Right renal cortex interstitium (tissue), 3 donors: ENCODE results near the gene ASCC3. TPM values are rescaled to one million over a fixed set of nuclear protein-coding genes. Genes with fewer than 3 reads are reported as not detected.
"Not testable (repeated sequence)": the region's sequence is repeated elsewhere in the genome, so short reads cannot be mapped to it uniquely, and the experiment has no call there.

Source experiments
- DNase-seq, 3 donors: peaks; one replicate each; pipeline ENCODE4 v3.0.0-alpha.2; 2013; ENCODE audit warnings: low read depth in 3 of 3, low spot score in 2 of 3
- polyA plus RNA-seq, 3 donors: library from polyadenylated mRNA; unstranded; fragments of 120-200 nt; gene quantifications; one replicate each; pipeline ENCODE4 v1.2.1, GENCODE V29; 2013; ENCODE audit not compliant: insufficient read length in 3 of 3

Gene ASCC3
- 10 to 100 TPM; 25.1 to 29.1 (median 27.5) TPM for polyA plus RNA-seq

GRCh38 chr6:100880853-100881706, at the start of gene ASCC3:
TSS of gene ASCC3 (minus strand) at chr6:100881329. CDS start at chr6:100867997, 13,332 bp downstream.
- DNase-seq: peak; percentile 52 to 75 (median 52)

- DNase-seq: no peak
Measured at GRCh38 chr6:100925749-100926148, 44.6 kb upstream of the ASCC3 start.

- no peak for DNase-seq
Measured at GRCh38 chr6:100924534-100925227, 43.6 kb upstream of the ASCC3 start.

GRCh38 chr6:100923481-100924165, 42.5 kb upstream of the ASCC3 start:
- DNase-seq: no peak

- no peak for DNase-seq
Measured at GRCh38 chr6:100920028-100920605, 39.0 kb upstream of the ASCC3 start.

- no peak for DNase-seq
Measured at GRCh38 chr6:100918152-100918551, 37.0 kb upstream of the ASCC3 start.

GRCh38 chr6:100915876-100916275, 34.7 kb upstream of the ASCC3 start:
- no peak for DNase-seq

- no peak for DNase-seq
Measured at GRCh38 chr6:100913400-100914276, 32.5 kb upstream of the ASCC3 start.

GRCh38 chr6:100906325-100906724, 25.2 kb upstream of the ASCC3 start:
- no peak for DNase-seq

- DNase-seq: no peak
Measured at GRCh38 chr6:100905067-100905466, 23.9 kb upstream of the ASCC3 start.

GRCh38 chr6:100904316-100904715, 23.2 kb upstream of the ASCC3 start:
- DNase-seq: no peak

- no peak for DNase-seq
Measured at GRCh38 chr6:100901582-100901981, 20.5 kb upstream of the ASCC3 start.

GRCh38 chr6:100899202-100899601, 18.1 kb upstream of the ASCC3 start:
- DNase-seq: no peak

- DNase-seq: no peak
Measured at GRCh38 chr6:100897671-100898070, 16.5 kb upstream of the ASCC3 start.

- DNase-seq: no peak
Measured at GRCh38 chr6:100893743-100894142, 12.6 kb upstream of the ASCC3 start.

GRCh38 chr6:100892693-100893092, 11.6 kb upstream of the ASCC3 start:
- no peak for DNase-seq

GRCh38 chr6:100892116-100892515, 11.0 kb upstream of the ASCC3 start:
- no peak for DNase-seq

GRCh38 chr6:100891079-100891478, 9.9 kb upstream of the ASCC3 start:
- no peak for DNase-seq

GRCh38 chr6:100890646-100891045, 9.5 kb upstream of the ASCC3 start:
- not testable (repeated sequence) for DNase-seq

GRCh38 chr6:100889351-100889750, 8.2 kb upstream of the ASCC3 start:
- DNase-seq: no peak
